Heart left ventricle (tissue), 13 donors: ENCODE results near the gene SNORC.

ENCODE experiments used
- CTCF ChIP-seq, 12 donors: fragments of 200-600 bp; sonication (generic) in 4 of 12; IDR thresholded peaks; one replicate each; pipeline versions ENCODE4 v1.5.0 to v1.8.0; 2018 to 2022; ENCODE audit warnings: antibody characterized with exemption in 12 of 12, mild to moderate bottlenecking in 5 of 12
- POLR2A ChIP-seq, 2 donors: fragments of 450-650 bp; IDR thresholded peaks; one replicate each; pipeline ENCODE4 v1.6.1; 2017; ENCODE audit warnings: antibody characterized with exemption in 2 of 2, mild to moderate bottlenecking in 2 of 2, moderate library complexity in 2 of 2
- donor health status: ischemic (EF 13 %, LVEDD 7.1; RV severe dilation, severe dysfunction).
- donor health status: DM: no; HTN: yes; CAD: no.
- donor health status: DM: no; HTN: no; CAD: no.
- donor health status: ischemic (EF 25% LVEDD 6.9; RV normal size, moderate dysfunction).
- donor health status: ischemic (EF 25% LVEDD 5.7; RV mildly dilated, moderate dysfunction).
- donor health status: ischemic (EF 35%, LVEDD 5.7; RV mildly dilated, moderate dysfunction).
- donor health status: nonischemic (EF 11% LVEDD 7.7; RV severe dilation, severe dysfunction).
- donor health status: DM: yes; HTN: yes; CAD: no.
- donor health status: PGD.
- donor health status: ischemic (EF 29% LVEDD 5.4; RV normal size, mild dysfunction).
- donor health status: nonischemic (EF 23%, LVEDD 6.1; RV moderate dilation, normal function).

DNA sequence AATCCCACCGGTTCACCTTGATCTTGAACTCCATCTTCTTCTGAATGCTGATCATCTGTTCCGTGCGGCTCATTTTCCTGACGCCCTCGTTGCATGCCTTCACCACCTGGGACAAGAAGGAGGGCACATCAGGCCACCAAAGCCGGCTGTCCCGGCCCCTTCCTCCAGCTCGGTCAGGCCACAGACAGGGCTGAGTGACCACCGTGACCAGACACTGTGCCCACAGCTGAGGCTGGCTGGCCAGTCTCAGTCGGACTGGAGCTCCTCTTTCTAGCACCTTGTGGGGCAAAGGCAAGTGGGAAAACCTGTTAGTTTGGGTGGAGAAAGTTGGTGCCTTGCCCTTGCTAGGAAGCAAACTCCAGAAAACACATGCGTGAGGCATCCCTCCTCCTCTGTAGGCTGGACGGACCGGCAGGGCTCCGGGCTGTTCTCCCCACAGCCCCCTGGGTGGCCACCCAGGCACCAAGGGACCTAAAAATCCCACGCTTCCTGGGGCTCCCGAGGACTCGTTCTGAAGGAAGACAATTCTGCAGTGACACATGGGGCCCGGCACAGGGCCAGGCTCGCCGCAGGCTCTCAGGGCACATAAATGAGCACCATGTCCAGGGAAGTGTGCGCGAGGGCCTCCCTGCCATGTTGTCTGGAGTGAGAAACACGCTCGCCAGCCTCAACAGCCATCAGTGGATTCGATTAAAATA lies 15.3 kb downstream of the SNORC start:
- no peak for TF ChIP-seq CTCF (IDR thresholded peaks at IDR 0.05)
- no peak for TF ChIP-seq POLR2A (IDR thresholded peaks at IDR 0.05)
